ENCODE results near the gene HES4. TPM values are rescaled to one million over a fixed set of nuclear protein-coding genes. Genes with fewer than 3 reads are reported as not detected.
A peak's percentile ranks its signal among the peaks of the same experiment; 100 is the strongest.
"Not testable (repeated sequence)": the region's sequence is repeated elsewhere in the genome, so short reads cannot be mapped to it uniquely, and the experiment has no call there.

The HES4 gene
- total RNA-seq, 1 donor from 2014 or later: 3.9 TPM

DNA sequence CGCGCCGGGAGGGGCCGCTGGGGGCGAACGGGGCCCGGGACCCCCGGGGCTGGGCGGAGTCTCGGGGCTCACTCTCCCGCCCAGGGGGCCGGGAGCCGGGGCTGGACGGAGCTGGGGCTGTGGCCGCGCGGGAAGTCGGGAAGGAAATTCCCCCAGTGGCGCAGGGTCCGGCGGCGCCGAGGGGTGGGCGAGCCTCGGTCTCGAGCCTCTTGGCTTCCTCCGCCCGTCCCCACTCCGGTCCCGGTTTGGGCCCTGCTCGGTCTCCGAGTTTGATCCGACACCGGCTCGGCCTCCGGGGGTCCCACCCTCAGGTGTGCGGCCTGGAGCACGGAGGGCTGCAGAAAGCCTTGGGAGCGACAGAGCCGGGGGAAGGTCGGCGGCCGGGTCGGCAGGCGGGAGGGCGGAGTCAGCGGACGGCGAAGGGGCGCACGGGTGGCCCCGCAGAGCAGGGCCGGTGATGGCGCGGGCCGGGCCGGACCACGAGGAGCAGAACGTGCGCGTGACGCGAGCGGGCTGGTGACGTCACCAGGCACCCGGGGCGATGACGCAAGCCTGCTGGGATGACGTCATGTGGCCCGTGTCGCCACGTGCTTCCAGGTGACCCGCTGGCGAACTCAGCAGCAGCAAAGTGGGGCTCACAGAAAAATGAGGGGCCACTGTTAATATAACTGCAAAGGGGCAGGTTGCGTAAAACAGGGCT, 610 bp upstream of the HES4 start:
- ATAC-seq (peak; percentile 21), DNase-seq (ENCODE audit: low spot score) (peak; percentile 71)

DNA sequence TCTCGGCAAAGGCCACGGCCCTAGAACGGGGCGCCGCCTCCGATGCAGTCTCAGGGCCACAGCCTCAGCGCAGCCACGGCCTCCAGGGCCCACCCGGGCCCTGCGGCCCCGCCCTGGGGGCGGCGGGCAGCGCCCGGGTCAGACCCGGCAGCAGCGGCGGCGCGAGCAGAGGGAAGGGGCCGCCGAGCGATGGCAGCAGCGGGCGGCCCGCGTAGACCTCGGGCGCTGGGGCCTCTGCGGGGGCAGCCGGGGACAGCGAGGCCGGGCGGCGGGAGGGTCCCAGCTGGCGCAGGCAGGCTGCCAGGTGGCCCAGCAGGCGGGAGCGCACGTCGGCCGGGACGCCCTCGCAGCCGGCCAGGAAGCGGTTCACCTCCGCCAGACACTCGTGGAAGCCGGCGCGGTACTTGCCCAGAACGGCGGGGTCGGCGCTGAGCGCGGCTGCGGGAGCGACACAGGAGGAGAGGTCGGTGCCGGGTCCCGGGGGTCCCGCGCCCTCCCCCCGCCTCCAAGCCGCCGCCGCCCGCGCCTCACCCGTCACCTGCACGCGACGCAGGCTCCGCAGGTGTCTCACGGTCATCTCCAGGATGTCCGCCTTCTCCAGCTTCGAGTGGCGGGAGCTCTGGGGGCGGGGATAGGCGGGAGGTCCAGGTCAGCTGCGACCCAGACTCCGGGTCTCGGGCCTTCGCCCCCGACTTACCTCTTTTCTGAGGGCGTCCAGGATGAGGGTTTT, 737 bp downstream of the HES4 start:
- DNase-seq (ENCODE audit: low spot score) (peak; percentile 49), ATAC-seq (peak; percentile 4)

DNA sequence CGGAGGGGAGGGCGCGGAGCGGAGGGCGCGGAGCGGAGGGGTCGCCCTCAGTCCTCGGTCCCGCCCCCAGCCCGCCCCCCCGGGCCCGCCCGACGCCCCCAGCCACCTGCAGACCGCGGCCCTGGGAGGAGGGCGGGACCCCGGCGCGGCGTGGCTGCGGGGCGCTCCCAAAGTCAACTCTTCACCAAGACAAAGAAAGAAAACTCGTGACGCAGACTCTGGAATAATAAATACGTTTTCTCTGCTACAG, 1.2 kb downstream of the HES4 start:
- ATAC-seq (no peak), DNase-seq (ENCODE audit: low spot score) (no peak)

DNA sequence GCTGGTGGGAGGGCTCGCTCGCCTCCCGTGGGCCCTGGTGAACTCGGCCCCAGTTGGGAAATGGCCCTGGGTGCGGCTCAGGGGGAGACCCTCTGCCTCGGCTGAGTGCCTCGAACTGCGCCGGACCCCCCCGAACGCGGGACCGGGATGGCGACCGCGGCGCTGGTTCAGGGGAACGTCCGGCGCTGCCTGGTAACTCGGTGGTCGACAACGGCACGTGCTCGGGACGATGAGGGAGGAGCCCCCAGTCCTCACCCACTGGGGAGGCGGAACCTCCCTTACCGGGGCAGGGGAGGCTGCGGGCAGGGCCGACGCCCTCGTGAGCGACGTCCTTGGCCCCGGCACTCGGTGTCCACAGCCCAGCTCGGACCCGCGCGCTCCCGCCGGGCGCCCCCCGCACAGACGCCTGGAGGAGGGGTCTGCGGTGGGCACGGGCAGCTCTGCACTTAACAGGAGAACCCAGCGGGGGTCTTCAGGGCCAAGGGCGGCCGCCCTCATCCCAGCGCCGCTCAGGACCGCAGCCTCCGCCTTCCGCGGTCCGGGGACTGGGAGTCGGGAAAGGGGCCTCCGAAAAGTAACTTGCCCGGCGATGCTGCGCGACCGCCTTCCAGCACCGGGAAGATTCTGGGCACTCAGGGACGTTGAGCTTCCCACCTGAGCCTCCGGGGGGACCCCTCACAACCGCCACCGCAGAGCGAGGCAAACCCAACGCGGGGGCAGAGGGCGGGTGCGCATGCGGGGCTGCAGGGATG, 1.7 kb downstream of the HES4 start:
- no peak for ATAC-seq
- DNase-seq (ENCODE audit: low spot score): no peak

DNA sequence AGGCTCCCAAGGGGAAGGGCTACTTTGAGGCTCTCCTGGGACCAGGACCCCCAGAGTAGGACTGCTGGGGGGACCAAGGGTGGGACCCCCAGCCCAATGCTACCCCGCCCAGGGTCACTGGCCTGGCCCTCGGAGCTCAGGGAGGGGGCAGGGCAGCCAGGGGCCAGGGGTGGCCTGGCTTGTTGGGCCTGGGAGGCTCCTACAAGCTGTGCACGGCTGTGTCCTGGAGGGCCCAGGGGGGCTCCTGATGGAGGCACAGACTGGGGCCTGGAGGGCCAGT, 2.2 kb downstream of the HES4 start:
- DNase-seq (ENCODE audit: low spot score) (no peak), ATAC-seq (no peak)

DNA sequence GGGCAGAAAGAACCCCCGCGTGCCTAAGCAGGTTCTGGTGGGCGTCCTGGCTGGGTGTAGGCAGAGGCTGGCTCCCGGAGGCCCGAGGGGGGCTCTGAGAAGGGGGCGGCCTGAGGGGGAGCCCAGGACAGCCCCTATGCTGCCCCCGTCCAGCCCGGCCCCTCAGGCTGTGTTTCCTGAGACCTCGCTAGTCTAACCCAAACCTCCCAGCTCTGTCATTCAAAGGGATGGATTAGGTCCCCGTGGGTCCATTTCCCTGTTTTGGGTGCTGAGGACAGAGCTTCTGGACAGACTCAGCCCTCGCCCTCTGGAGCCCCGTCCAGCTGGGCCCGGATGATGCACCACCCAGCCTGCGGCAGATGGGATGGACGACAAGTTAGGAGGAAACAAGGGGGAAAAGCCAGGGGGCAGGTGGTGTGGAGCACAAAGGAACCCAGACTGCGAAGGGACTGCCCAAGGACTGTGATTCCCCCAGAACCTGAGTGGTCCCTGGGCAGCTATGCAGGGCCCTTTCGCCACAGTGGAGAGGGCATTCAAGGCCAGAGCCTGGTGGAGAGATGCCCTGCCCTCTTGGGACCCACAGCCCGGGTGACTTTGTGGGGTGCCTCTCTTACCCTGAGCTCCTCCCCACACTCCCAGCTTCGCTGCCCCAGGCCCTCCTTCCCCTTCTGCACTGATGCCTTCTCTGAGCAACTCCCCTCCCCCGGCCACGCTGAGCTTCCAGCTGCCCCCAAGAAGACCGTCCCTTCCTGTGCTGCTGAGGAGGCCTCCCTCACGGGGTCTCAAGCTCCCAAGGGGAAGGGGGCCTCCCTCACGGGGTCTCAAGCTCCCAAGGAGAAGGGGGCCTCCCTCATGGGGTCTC, 2.8 kb downstream of the HES4 start:
- ATAC-seq: no peak
- DNase-seq (ENCODE audit: low spot score): no peak

DNA sequence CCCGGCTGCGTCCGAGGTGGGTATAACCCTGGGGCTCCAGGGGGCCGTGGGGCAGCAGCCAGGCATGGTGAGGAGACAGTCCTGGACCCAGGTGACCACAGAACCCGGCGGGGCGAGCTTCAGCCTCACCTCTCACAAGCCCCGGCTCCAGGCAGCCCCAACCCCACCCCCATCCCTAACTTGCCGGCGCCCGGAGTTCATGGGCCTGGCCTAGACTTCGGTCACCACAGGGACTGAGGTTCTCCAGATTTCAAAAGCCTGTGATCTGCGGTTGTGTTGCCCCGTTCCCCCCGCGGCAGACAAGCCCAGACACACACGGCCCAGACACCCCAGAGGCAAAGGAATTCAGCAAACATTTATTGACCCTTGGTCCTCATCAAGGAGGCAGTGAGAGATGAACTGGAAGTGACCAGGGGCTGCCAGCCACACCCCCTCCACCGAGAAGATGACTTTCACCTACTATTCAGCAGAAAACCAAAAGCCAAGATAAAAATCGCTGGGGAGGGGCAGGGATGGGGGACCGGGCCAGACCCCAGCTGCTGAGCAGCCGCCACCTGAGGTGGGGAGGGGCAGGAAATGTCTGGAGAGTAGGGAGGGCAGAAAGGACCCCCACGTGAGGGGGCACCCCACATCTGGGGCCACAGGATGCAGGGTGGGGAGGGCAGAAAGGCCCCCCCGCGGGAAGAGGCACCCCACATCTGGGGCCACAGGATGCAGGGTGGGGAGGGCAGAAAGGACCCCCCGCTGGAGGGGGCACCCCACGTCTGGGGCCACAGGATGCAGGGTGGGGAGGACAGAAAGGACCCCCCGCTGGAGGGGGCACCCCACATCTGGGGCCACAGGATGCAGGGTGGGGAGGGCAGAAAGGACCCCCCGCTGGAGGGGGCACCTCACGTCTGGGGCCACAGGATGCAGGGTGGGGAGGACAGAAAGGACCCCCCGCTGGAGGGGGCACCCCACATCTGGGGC, 3.9 kb downstream of the HES4 start:
- DNase-seq (ENCODE audit: low spot score): no peak
- no peak for ATAC-seq

DNA sequence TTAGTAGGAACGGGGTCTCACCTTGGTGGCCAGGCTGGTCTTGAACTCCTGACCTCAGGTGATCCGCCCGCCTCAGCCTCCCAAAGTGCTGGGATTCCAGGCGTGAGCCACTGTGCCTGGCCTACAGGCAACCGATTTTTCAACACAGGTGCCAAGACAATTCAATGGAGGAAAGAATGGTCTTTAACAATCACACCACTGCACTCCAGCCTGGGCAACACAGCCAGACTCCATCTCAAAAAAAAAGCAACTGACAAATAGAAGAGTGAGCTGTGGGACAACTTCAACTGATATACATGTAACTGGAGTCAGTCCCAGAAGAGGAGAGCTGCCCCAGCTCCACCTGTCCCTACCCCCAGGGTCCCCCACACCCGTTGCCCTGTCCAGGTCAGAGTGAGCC, 5.4 kb downstream of the HES4 start:
- DNase-seq (ENCODE audit: low spot score); ATAC-seq: not testable (repeated sequence)

DNA sequence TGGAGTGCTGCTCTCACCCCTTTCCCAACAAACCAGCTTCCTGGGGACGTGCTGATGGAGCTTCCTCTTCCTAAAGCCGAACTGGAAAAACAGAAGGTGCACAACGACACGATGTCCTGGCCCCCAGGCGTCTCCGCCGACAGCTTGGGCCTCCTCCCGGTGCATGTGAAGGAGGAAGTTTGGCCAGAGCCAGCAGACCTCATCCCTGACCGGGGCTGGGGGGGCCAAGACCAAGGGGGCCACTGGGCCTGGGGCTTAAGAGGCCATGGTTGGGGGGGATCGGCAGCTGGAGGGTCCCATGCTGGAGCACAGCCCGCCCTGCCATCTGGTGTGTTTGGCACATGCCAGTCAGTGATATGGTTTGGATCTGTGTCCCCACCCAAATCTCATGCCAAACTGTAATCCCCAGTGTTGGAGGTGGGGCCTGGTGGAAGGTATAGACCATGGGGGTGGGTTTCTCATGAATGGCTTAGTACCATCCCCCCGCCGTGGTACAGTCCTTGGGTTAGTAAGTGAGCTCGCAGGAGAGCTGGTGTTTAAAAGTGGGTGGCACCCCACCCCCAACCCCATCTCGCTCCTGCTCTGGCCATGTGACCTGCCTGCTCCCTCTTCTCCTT, 6.4 kb downstream of the HES4 start:
- ATAC-seq (no peak), DNase-seq (ENCODE audit: low spot score) (no peak)

DNA sequence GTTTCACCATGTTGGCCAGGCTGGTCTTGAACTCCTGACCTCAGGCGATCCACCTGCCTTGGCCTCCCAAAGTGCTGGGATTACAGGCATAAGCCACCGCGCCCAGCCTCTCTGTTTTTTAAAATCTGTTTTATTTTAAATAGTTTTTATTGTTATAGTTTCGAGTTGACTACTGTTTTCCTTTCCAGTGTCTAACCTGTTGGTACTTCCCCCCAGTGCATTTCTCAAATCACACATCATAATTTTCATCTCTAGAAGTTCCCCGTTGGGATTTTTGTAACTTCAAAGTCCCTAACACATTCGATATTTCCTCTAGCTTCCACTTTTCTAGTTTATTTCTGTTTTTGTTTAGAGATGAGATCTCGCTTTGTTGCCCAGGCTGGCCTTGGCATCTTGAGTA, 7.5 kb downstream of the HES4 start:
- ATAC-seq: no peak
- DNase-seq (ENCODE audit: low spot score): no peak

DNA sequence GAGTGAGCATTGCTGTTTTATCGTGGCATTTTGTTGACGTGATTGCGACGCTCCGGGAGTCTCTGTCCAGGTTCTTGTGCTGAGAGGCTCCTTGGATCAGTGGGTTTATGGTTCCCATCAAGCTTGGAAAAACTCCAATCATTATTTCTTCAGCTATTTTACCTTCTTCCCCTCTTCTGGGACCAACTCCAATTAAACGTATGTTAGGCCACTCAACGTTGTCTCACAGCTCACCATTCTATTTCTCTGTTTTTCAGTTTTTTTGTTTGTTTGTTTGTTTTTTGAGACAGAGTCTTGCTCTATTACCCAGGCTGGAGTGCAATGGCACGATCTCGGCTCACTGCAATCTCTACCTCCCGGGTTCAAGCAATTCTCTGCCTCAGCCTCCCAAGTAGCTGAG, 8.0 kb downstream of the HES4 start:
- no peak for ATAC-seq
- no peak for DNase-seq (ENCODE audit: low spot score)

DNA sequence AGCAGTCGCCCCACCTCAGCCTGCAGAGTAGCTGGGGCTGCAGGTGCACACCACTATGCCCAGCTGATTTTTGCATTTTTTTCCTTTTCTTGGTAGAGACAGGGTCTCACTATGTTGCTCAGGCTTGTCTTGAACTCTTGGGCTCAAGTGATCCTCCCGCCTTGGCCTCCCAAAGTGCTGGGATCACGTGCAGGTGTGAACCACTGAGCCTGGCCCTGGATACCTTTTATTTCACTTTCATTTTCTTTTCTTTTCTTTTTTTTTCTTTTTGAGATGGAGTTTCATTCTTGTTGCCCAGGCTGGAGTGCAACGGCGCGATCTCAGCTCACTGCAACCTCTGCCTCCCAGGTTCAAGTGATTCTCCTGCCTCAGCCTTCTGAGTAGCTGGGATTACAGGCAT, 8.6 kb downstream of the HES4 start:
- not testable (repeated sequence) for DNase-seq (ENCODE audit: low spot score); ATAC-seq

DNA sequence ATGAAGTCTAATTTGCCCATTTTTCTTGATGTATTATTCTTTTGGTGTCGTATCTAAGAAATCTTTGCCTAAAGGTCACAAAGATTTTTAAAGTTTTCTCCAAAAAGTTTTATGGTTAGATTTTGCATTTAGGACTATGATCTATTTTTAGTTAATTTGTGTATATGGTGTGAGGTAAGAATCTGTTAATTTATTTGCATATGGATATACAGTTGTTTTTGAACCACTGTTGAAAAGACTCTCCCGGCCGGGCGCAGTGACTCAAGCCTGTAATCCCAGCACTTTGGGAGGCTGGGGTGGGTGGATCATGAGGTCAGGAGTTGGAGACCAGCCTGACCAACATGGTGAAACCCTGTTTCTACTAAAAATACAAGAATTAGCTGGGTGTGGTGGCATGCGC, 11.8 kb downstream of the HES4 start:
- ATAC-seq; DNase-seq (ENCODE audit: low spot score): not testable (repeated sequence)

DNA sequence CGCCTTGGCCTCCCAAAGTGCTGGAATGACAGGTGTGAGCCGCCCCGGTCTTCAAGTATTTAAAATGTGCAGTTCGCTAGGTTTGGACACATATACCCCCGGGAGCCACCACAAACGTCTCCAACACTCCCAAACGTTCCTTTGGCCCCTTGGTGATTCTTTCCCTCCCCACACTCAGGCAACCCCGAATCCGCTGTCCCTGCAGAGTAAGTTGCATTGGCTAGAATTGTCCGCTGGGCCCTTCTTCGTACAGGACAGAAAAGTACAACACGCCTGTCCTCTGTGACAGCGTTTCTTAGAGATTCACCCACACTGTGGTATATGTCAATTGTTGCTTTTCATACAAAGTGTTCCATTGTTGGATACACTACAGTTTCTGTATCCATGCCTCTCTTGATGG, 14.8 kb downstream of the HES4 start:
- no peak for DNase-seq (ENCODE audit: low spot score)
- no peak for ATAC-seq

DNA sequence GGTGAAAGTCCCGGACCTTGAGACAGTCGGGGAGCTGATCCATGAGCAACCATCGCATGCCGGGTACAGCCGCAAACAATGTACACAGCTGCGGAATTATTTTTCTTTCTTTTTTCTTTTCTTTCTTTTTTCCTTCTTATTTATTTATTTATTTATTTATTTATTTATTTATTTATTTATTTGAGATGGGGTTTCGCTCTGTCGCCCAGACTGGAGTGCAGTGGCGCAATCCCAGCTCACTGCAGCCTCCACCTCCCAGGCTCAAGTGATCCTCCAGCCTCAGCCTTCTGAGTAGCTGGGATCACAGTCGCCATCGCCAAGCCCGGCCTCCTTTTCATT, 15.5 kb downstream of the HES4 start:
- ATAC-seq (no peak), DNase-seq (ENCODE audit: low spot score) (no peak)

DNA sequence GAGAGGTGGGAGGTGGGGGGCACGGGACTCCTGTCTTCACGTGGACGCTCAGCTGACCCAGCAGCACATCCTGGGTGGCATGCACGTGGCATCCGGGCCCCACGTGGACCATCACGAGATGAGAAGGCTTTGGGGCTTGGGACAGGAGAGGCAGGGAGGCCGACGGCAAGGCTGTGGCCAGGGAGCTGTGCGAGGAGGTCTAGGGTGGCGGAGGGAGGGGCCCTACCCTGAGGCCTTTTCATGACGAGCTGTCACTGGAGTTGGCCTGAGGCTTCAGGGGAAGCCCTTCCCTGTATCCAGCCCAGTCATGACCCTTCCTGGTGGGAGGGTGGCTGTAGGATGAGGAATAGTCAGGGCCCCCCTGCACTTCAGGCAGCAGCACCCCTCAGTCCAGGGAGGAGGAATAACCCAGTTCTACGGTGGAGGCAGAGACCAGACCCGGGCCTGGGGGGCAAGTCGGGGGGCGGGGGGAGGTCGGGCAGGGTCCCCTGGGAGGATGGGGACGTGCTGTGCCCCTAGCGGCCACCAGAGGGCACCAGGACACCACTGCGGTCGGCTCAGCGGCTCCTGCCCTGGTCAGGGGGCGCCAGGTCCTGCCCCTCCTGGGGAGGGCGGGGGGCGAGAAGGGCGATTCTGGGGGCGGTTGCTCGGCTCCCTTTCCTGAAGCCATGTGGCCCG, 16.0 kb downstream of the HES4 start:
- DNase-seq (ENCODE audit: low spot score): no peak
- peak; percentile 86 for ATAC-seq

DNA sequence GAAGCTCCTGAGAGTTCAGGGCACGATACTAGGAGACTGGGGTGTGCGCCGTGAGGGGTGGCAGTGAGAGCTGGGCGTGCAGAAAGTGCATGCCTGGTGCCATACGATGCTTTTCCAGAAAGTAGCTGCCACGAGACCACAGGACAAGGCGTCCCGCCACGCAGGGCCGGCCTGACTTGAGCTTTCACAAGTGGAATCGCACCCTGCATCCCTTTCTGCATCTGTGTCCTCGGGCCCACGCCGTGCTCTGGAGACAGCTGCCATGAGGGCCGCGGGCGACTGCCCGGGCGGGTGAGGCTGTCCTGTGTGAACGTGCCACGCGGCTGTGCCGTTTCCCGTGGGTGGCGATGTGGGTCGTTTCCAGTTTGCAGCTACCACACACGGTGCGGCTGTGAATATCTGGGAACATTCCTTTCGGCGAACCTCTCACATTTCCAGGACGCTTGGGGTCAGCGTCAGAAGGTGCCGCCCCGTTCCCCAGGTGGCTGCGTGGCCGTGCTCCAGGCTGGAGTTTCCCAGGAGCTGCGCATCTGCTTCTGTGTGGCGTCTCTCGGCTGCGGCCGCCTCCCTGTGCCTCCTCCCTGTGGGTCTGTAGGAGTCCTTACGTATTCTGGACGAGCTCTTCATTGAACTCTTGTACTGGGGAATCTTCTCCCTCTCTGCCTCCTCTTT, 17.0 kb downstream of the HES4 start:
- no peak for DNase-seq (ENCODE audit: low spot score)
- no peak for ATAC-seq

DNA sequence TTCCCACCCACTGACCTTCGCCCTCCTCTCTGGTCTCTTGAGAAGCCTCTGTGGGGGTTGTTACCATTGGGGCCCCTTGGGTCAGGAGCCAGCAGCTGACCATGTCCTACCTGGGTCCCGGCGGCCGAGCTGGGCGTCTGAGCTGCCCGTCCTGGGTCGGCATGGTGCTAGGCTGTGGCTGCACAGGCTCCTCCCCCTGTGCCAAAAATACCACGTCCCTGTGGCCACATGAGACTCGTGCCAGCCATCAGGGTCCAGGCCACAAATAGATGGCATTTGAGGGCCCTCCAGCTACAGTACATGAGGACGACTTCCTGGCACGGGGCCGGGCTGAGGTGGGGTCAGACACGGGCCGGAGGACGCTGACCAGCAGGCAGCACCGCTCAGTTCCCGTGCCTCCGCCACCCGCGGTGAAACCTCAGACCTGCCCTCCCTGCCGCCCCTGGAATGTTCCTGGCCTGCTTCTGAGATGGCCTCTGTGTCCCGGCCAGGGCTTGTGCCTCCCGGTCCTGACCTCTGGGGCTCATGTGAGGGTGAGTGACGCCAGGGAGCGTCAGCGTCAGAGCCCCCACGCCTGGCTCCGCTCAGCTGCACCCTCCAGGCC, 17.8 kb downstream of the HES4 start, which contains the start of gene PERM1:
PERM1 (minus strand) TSS at position 139 of the 604 bp plus-strand sequence. CDS start 1,064 bp downstream, outside the sequence.
- ATAC-seq (no peak), DNase-seq (ENCODE audit: low spot score) (no peak)

Measured in left lobe of liver (tissue), 2 donors.